ENCODE results near the gene CDS2. TPM values are rescaled to one million over a fixed set of nuclear protein-coding genes. Genes with fewer than 3 reads are reported as not detected.

The CDS2 gene
- total RNA-seq, 4 donors from 2014 or later = 26.9 to 60.1 (median 30.3) TPM

DNA sequence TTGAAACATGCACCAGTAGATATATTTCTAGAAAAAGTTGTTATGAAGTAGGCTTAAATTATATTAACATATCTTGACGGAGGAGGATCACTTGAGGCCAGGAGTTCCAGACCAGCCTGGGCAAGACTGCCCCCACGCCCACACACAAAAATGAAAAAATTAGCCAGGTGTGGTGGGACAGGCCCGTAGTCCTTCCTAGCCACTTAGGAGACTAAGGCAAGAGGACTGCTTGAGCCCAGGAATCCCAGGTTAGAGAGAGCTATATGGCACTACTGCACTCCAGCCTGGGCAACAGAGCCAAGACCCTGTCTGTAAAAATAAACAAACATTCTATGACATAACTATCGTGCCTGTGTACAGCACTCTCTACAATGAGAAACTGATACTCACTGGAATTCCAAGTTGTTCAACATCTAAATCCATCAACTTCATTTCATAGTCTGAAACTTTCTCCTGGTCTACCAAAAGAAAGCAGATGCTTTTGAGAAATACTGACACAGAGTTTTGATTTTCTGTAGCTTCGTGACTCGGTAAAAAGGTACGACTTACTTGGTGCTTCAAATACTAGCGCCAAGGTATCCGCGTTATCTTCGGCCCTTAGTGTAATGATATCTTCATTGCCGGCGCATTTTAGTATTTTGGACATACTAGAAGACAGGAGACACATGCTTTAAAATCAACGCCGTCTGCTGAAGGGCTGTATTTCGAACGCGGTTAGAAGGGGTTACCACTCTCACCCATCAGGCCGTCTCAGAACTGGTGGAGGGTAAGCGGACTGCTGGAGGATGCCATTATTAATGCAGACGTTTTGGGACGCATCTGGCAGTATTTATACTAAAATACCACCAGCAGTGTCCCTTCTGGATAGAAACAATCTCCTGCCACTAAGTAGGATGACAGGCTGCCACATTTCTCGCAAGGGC is 8.3 kb upstream of the CDS2 start:
- H3K27ac ChIP-seq = peak overlapping the region; percentile 92 to 97 (median 96)

DNA sequence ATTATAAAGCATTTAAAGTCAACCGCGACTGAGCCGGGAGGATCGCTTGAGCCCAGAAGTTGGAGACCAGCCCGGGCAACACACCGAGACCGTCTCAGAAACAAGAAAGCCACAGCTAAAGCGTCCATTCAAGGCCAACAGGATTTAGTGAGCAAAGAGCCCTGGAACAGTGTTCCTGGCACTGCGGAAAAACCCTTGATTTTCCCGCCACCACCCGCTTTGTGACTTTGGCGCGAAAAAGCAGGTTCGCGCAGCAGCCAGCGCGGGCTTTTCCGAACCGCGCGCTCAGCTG is 7.7 kb upstream of the CDS2 start:
- Histone ChIP-seq H3K4me1 (peaks cover 11 to 24% (median 16%) of the 10 kb centered on the region in 4 donors), H3K27me3 (no peaks in the 10 kb centered on the region), H3K4me3 (peak overlapping the region; percentile 59 to 84 (median 72)), H3K27ac (peak overlapping the region; percentile 92 to 97 (median 96)), H3K9me3 (no peaks in the 10 kb centered on the region), H3K36me3 (peaks cover 0 to 15% (median 2%) of the 10 kb centered on the region in 4 donors)
- WGBS, 2 donors (ENCODE audit: low coverage in 1 of 2) = 1% methylated on average over 20 of the region's 21 CpGs; no CpG with 5 or more reads in 1 of the 2 donors
- TF ChIP-seq POLR2A (IDR thresholded peaks at IDR 0.05) (no peak), CTCF (IDR thresholded peaks at IDR 0.05) (no peak), EP300 (IDR thresholded peaks at IDR 0.05; ENCODE audit: low read depth) (no peak), POLR2AphosphoS5 (IDR thresholded peaks at IDR 0.05) (no peak)
- intact Hi-C loops (cut with DNase I; ENCODE audit: low total_unique reads) = no loop called here
- in situ Hi-C loops (cut with MboI; ENCODE audit: low pct_ligation_motif_present in 1 of 4, low pct_unique_long_range_greater_than_20kb in 1 of 4, low sequenced_read_pairs in 3 of 4) = no loop called here
- DNase-seq = no peak

More for the DNA sequence above, 8.3 kb upstream of the CDS2 start:
- 5% methylated on average over 2 to 23 of the region's 23 CpGs for WGBS, 2 donors (ENCODE audit: low coverage in 1 of 2)
- TF ChIP-seq POLR2AphosphoS5 (IDR thresholded peaks at IDR 0.05) (no peak), CTCF (IDR thresholded peaks at IDR 0.05) (no peak), EP300 (IDR thresholded peaks at IDR 0.05; ENCODE audit: low read depth) (no peak), POLR2A (IDR thresholded peaks at IDR 0.05) (no peak)
- H3K4me1 ChIP-seq = peaks cover 11 to 30% (median 19%) of the 10 kb centered on the region in 4 donors
- intact Hi-C loops (cut with DNase I; ENCODE audit: low total_unique reads) = no loop called here
- in situ Hi-C loops (cut with MboI; ENCODE audit: low pct_ligation_motif_present in 1 of 4, low pct_unique_long_range_greater_than_20kb in 1 of 4, low sequenced_read_pairs in 3 of 4) = no loop called here
- H3K9me3 ChIP-seq = no peaks in the 10 kb centered on the region
- no peaks in the 10 kb centered on the region for H3K27me3 ChIP-seq
- no peak for DNase-seq
- H3K36me3 ChIP-seq = peaks cover 0 to 15% (median 2%) of the 10 kb centered on the region in 4 donors
- peak overlapping the region; percentile 59 to 84 (median 72) for H3K4me3 ChIP-seq

DNA sequence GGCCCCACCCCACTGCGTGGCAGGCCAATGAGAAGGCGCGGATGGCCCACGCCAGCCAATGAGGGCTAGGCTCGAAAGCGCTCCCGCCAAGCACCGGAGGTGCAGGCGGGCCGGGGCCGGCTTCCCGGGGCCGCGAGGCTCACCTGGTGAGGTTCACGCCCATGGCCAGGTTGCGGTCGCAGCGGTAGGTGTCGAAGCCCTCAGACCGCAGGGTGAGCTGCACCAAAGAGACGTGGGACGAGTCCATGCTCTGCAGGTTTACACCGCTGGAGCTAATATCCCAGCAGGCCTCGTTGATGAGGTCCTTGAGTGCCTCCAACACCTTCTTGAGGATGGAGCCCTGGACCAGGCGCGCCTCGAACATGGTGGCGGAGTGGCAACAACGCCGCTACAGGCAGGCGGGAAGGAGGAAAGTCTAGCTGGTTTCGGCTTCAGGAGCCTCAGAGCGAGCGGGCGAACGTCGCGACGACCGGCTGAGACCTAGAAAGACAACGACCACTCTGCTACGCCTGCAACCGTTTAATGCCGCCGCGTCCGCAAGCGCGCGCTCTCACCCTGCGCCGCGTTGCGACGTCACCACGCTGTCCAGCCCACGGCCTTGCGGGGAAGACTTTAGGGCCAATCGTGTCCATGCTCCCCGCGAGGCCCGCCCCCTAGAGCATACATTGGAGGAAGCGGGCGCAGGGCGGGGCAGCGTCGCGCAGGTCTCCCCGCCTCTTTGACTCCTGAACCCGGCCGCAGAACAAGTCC is 7.2 kb upstream of the CDS2 start, which contains the start of gene PCNA:
PCNA (minus strand) TSS at position 524 of the 750 bp plus-strand sequence; CDS start at position 364, 160 bp downstream.
- Histone ChIP-seq H3K9me3 (no peaks in the 10 kb centered on the region), H3K27me3 (no peaks in the 10 kb centered on the region), H3K4me1 (peaks cover 11 to 24% (median 16%) of the 10 kb centered on the region in 4 donors), H3K36me3 (peaks cover 0 to 15% (median 2%) of the 10 kb centered on the region in 4 donors), H3K4me3 (peak within 1 kb of the TSS; percentile 59 to 84 (median 72)), H3K27ac (peak within 1 kb of the TSS; percentile 92 to 97 (median 96))
- TF ChIP-seq CTCF (IDR thresholded peaks at IDR 0.05) (no peak), POLR2AphosphoS5 (IDR thresholded peaks at IDR 0.05) (peak; percentile 97 to 99 (median 99)), POLR2A (IDR thresholded peaks at IDR 0.05) (peak; percentile 89), EP300 (IDR thresholded peaks at IDR 0.05; ENCODE audit: low read depth) (no peak)
- intact Hi-C loops (cut with DNase I; ENCODE audit: low total_unique reads) = no loop called here
- WGBS, 2 donors (ENCODE audit: low coverage in 1 of 2) = 0% methylated on average over 37 of the region's 71 CpGs; no CpG with 5 or more reads in 1 of the 2 donors
- in situ Hi-C loops (cut with MboI; ENCODE audit: low pct_ligation_motif_present in 1 of 4, low pct_unique_long_range_greater_than_20kb in 1 of 4, low sequenced_read_pairs in 3 of 4) = loop anchor here in 1 of 4 donors (10.0 kb wide), 1 partner anchor 65 kb away; no protein-coding TSS in a partner anchor
- DNase-seq = peak; percentile 98

DNA sequence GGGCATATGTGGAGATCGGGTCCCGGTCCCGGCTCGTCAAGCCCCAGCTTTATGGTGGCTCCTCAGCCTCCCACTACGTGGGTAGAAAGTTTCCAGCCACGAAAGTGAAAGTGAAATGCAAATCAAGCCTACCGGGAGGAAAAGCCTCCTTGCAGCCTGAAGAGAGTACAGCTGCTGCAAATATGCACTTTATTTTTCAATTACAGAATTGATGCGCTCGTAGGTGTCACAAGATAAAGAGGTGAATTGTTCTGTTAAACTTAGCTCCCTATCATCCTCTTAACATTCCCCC is 6.7 kb upstream of the CDS2 start:
- in situ Hi-C loops (cut with MboI; ENCODE audit: low pct_ligation_motif_present in 1 of 4, low pct_unique_long_range_greater_than_20kb in 1 of 4, low sequenced_read_pairs in 3 of 4) = loop anchor here in 1 of 4 donors (10.0 kb wide), 1 partner anchor 65 kb away; no protein-coding TSS in a partner anchor
- Histone ChIP-seq H3K4me1 (peaks cover 11 to 24% (median 16%) of the 10 kb centered on the region in 4 donors), H3K9me3 (no peaks in the 10 kb centered on the region), H3K4me3 (peak overlapping the region; percentile 15 to 84 (median 72)), H3K27me3 (no peaks in the 10 kb centered on the region), H3K36me3 (peaks cover 0 to 10% (median 2%) of the 10 kb centered on the region in 4 donors), H3K27ac (peak overlapping the region; percentile 92 to 97 (median 96))
- TF ChIP-seq POLR2A (IDR thresholded peaks at IDR 0.05) (no peak), POLR2AphosphoS5 (IDR thresholded peaks at IDR 0.05) (no peak), EP300 (IDR thresholded peaks at IDR 0.05; ENCODE audit: low read depth) (no peak), CTCF (IDR thresholded peaks at IDR 0.05) (no peak)
- no peak for DNase-seq
- intact Hi-C loops (cut with DNase I; ENCODE audit: low total_unique reads) = no loop called here
- WGBS, 2 donors (ENCODE audit: low coverage in 1 of 2) = 0 to 1% methylated on average over 2 to 9 of the region's 9 CpGs
